ENCODE measurements around the gene PRKCZ.

GRCh38 chr1:2197707-2198165 lies 147.5 kb downstream of the PRKCZ start:
- no peak for TF ChIP-seq POLR2AphosphoS5 (IDR thresholded peaks at IDR 0.05; ENCODE audit: low read depth, low read length)
- TF ChIP-seq TAF1 (IDR thresholded peaks at IDR 0.05; ENCODE audit: borderline replicate concordance, insufficient read depth, low read length), result no peak
- TF ChIP-seq FOXP2 (optimal IDR thresholded peaks at IDR 0.05; ENCODE audit: borderline replicate concordance, extremely low read depth, extremely low read length, insufficient read depth), result no peak
- no peak for TF ChIP-seq REST (IDR thresholded peaks at IDR 0.05; ENCODE audit: insufficient read depth in 1 of 2, low read depth in 2 of 2, low read length in 2 of 2)
- no peak for TF ChIP-seq SIN3A (IDR thresholded peaks at IDR 0.05; ENCODE audit: borderline replicate concordance, insufficient read depth, low read length)

Measured in PFSK-1 (cell line).